Common myeloid progenitor, CD34-positive (primary cell): ENCODE measurements around the gene THAP7.

Experiments used
- CTCF ChIA-PET: fragments of 350-600 bp; sonication (Branson Sonifier 250); formaldehyde crosslinking; loops from one replicate; lab custom pipeline; 2021; ENCODE audit warnings: antibody characterized with exemption; lab: Charles Lee
- POLR2A ChIA-PET: fragments of 350-600 bp; sonication (Branson Sonifier 250); formaldehyde crosslinking; loops from one replicate; lab custom pipeline; 2021; ENCODE audit warnings: antibody characterized with exemption; lab: Charles Lee
- DNase-seq, 3 donors: peaks; one replicate each; pipeline versions ENCODE4 v3.0.0 to v3.0.0-alpha.2; 2013
- H3K27ac ChIP-seq, 2 experiments: 1 replicate in 1 of 2; 2 replicates in 1 of 2; pipeline ENCODE4 v1.7.0; 2013; ENCODE audit warnings: inconsistent platforms in 2 of 2, low read length in 2 of 2, mild to moderate bottlenecking in 2 of 2, low read depth in 1 of 2, moderate library complexity in 1 of 2; ENCODE audit not compliant: severe bottlenecking in 2 of 2, insufficient read depth in 1 of 2, poor library complexity in 1 of 2
- H3K27me3 ChIP-seq, 5 experiments: replicated peaks in 2 of 5; 1 replicate in 3 of 5; 2 replicates in 2 of 5; pipeline versions ENCODE4 v1.6.1 to v1.7.0; 2013; ENCODE audit warnings: low read length in 4 of 5, mild to moderate bottlenecking in 2 of 5, moderate library complexity in 2 of 5, inconsistent platforms in 1 of 5; ENCODE audit not compliant: insufficient read depth in 5 of 5, control insufficient read depth in 4 of 5
- H3K36me3 ChIP-seq, 4 experiments: 1 replicate in 2 of 4; 2 replicates in 2 of 4; pipeline versions ENCODE4 v1.6.1 to v1.7.0; 2013; ENCODE audit warnings: low read length in 3 of 4, control low read depth in 1 of 4, mild to moderate bottlenecking in 1 of 4; ENCODE audit not compliant: control insufficient read depth in 4 of 4, insufficient read depth in 4 of 4
- H3K4me1 ChIP-seq, 4 experiments: 1 replicate in 3 of 4; 2 replicates in 1 of 4; pipeline versions ENCODE4 v1.6.1 to v1.7.1; 2013; ENCODE audit warnings: low read length in 3 of 4, mild to moderate bottlenecking in 3 of 4, control low read depth in 1 of 4, inconsistent platforms in 1 of 4, moderate library complexity in 1 of 4; ENCODE audit not compliant: control insufficient read depth in 4 of 4, insufficient read depth in 4 of 4; ENCODE audit errors: control extremely low read depth in 1 of 4
- H3K4me3 ChIP-seq, 7 experiments: 1 replicate in 4 of 7; 2 replicates in 3 of 7; pipeline versions ENCODE4 v1.5.1 to v1.7.0; 2013; ENCODE audit warnings: mild to moderate bottlenecking in 7 of 7, low read length in 6 of 7, moderate library complexity in 6 of 7, inconsistent platforms in 2 of 7, low read depth in 2 of 7, control low read depth in 1 of 7; ENCODE audit not compliant: insufficient read depth in 4 of 7, control insufficient read depth in 1 of 7; ENCODE audit errors: extremely low read depth in 1 of 7
- H3K9me3 ChIP-seq, 5 experiments: 1 replicate in 4 of 5; 2 replicates in 1 of 5; pipeline versions ENCODE4 v1.6.1 to v1.7.1; 2013; ENCODE audit warnings: low read length in 4 of 5, mild to moderate bottlenecking in 2 of 5, inconsistent platforms in 1 of 5, low read depth in 1 of 5, moderate library complexity in 1 of 5; ENCODE audit not compliant: control insufficient read depth in 4 of 5, insufficient read depth in 2 of 5; ENCODE audit errors: control extremely low read depth in 1 of 5
- WGBS: methylation state at CpG from one replicate; pipeline ENCODE4 v1.1.5; 2013; ENCODE audit not compliant: insufficient coverage; 5-methylcytosine and 5-hydroxymethylcytosine counted together

THAP7 gene

DNA sequence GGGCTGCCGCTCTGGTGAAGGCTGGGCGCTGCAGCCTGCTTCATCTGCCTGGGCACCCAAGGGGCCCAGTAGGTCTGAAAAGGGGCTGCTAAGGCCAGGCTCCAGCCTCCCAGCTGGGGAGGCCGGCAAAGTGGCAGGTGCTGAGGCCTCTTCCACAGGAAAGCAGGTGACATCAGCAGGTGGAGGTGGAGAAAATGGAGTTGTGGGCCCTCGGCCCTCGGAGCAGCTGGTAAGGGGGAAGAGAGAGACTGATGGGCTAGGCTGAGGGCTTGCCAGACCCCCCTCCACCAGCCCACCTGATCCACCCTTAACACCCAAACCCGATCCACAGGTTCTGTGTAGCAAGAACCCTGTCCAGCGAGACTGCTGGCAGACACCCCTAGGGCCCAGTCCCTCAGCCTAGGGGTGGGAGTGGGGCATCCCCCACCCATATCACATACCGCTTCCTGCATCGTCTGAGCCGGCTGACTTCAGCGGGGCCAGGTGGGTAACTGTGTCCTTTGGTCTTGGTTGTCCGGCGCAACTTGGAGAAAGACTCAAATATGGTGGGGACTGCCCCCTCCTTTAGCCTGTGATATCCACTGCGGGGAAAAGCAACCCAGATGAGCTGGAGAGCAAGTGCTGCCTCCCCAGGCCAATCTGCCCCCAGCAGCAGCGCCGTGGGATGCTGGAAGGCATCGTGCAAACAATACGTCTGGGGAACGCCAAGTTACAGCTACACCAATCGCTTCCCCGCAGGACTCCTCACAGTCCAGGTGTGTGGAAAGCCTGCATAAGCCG, 1.5 kb downstream of the THAP7 start:
- H3K27ac ChIP-seq: peak overlapping the region; percentile 93 to 98
- H3K9me3 ChIP-seq: no peaks in the 10 kb centered on the region
- DNase-seq: no peak
- no peaks in the 10 kb centered on the region for H3K27me3 ChIP-seq
- WGBS: 81% methylated on average over 16 of the region's 22 CpGs
- peaks cover 2 to 48% (median 31%) of the 10 kb centered on the region in 4 experiments for H3K36me3 ChIP-seq
- ChIA-PET CTCF (interaction anchor here (2.1 kb wide), 1 partner anchor 10 kb away, joined by 7 read pairs; no protein-coding TSS in a partner anchor), POLR2A (no interaction called here)
- H3K4me1 ChIP-seq: peaks cover 4 to 35% (median 32%) of the 10 kb centered on the region in 4 experiments
- H3K4me3 ChIP-seq: peak overlapping the region in 5 of 7 experiments; percentile 69 to 93 (median 80)

DNA sequence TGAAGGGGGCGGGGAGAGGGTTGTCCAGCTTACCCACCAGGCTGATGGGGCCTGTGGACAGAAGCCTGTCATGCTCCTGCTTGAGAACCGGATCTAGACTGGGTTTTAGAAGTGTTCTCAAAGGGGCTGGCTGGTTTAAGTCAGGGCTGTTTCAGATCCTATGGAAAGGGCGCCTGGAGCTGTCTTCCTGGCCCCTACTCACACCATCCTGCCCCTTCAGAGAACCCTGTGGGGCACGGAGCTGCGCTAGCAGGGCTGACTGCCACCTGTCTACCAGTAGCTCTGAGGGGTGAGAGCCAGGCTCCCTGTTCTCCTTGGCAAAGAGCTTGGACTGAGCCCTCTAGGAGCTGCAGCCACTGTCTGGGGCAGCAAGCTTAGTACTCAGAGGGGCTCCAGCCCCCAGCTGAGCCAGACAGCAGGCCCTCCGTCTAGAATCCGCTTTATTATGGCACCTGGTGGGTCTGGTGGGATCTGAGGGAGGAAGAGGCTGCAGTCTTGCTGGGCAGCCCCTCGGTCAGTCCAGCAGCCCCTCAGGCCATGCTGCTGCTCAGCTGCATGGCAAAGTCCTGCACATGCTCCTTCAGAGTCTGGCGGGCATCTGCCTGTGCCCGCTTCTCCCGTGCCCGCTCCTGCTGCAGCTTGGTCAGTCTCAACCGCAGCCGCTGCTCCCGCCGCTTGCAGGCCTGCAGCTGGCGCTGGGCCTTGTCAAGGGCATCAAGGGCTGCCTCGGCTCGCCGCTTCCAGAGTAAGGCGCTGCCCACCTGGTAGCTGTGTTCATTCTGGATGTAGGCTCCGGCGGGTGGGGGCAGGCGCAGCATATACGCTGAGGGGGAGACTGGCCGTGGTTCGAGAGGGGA, 2.3 kb downstream of the THAP7 start:
- Histone ChIP-seq H3K27me3 (no peaks in the 10 kb centered on the region), H3K27ac (peak overlapping the region in 1 of 2 experiments; percentile 98), H3K4me3 (peak overlapping the region in 1 of 7 experiments; percentile 69), H3K9me3 (no peaks in the 10 kb centered on the region), H3K36me3 (peaks cover 2 to 56% (median 35%) of the 10 kb centered on the region in 4 experiments), H3K4me1 (peaks cover 4 to 35% (median 32%) of the 10 kb centered on the region in 4 experiments)
- CTCF ChIA-PET: interaction anchor here (0.6 to 2.1 kb wide), 2 partner anchors 9 to 90 kb away, joined by 3 to 7 read pairs; no protein-coding TSS in a partner anchor
- WGBS: 93% methylated on average over 25 of the region's 27 CpGs
- DNase-seq: no peak
- POLR2A ChIA-PET: interaction anchor here (0.8 kb wide), 1 partner anchor 18 kb away, joined by 3 read pairs; the partner anchor contains the start of gene LZTR1

GRCh38 chr22:20998411-20999336, 3.2 kb downstream of the THAP7 start:
- no peak for DNase-seq
- 79% methylated on average over 4 of the region's 7 CpGs for WGBS
- Histone ChIP-seq H3K27ac (peak overlapping the region in 1 of 2 experiments; percentile 3), H3K36me3 (peaks cover 2 to 64% (median 37%) of the 10 kb centered on the region in 4 experiments), H3K9me3 (no peaks in the 10 kb centered on the region), H3K4me3 (no peak overlapping the region), H3K4me1 (peaks cover 4 to 33% (median 31%) of the 10 kb centered on the region in 4 experiments), H3K27me3 (no peaks in the 10 kb centered on the region)
- POLR2A ChIA-PET: interaction anchor here (0.8 kb wide), 1 partner anchor 17 kb away, joined by 3 read pairs; the partner anchor contains the start of gene LZTR1
- CTCF ChIA-PET: interaction anchor here (2.1 kb wide), 1 partner anchor 8 kb away, joined by 7 read pairs; no protein-coding TSS in a partner anchor

DNA sequence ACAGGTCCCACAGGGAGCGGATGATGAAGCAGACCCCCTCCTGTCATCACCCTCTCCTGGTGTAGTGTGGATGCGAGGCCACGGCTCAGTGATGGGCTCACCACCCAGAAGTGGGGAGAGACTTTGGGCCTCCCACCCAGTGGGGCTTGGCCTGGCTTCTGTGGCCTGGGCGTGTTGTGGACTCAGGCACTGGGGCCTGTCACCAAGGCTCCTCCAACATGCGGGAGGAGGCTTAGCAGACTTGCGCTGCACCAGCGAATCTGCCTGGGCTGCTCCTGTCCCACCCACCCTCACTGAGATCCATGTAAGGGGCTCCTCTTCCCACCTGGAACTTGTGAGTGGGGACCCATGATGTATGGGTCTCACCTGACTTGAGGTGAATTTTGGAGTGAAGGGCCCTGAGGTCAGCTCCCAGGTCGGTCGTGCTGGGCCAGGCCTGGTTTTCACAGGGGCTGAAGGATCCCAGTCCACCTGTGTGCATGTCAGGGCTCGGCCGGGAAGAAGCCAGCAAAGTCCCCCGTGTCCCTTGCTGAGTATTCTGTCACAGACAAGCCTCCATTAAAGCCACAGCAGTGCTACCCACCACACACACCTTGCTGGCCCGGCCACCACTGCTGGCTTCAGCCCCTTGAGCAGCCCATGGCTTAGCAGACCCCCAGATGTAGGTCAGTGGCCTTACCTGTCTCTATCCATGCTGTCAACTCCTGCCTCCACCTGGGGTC, 4.2 kb downstream of the THAP7 start:
- no peaks in the 10 kb centered on the region for H3K9me3 ChIP-seq
- ChIA-PET POLR2A (no interaction called here), CTCF (interaction anchor here (0.8 kb wide), 1 partner anchor 112 kb away, joined by 3 read pairs; no protein-coding TSS in a partner anchor)
- DNase-seq: no peak
- peaks cover 0 to 23% (median 21%) of the 10 kb centered on the region in 4 experiments for H3K4me1 ChIP-seq
- H3K27ac ChIP-seq: no peak overlapping the region
- H3K27me3 ChIP-seq: no peaks in the 10 kb centered on the region
- peaks cover 2 to 70% (median 43%) of the 10 kb centered on the region in 4 experiments for H3K36me3 ChIP-seq
- H3K4me3 ChIP-seq: no peak overlapping the region
- 94% methylated on average over 7 of the region's 13 CpGs for WGBS

GRCh38 chr22:20996598-20997535, 5.1 kb downstream of the THAP7 start:
- Histone ChIP-seq H3K4me3 (no peak overlapping the region), H3K27me3 (no peaks in the 10 kb centered on the region), H3K36me3 (peaks cover 2 to 78% (median 48%) of the 10 kb centered on the region in 4 experiments), H3K27ac (no peak overlapping the region), H3K9me3 (no peaks in the 10 kb centered on the region), H3K4me1 (peaks cover 0 to 22% (median 20%) of the 10 kb centered on the region in 4 experiments)
- CTCF ChIA-PET: interaction anchor here (0.8 kb wide), 1 partner anchor 111 kb away, joined by 3 read pairs; no protein-coding TSS in a partner anchor
- no peak for DNase-seq
- POLR2A ChIA-PET: no interaction called here
- 97% methylated on average over 23 of the region's 27 CpGs for WGBS
